GM12891 (cell line): ENCODE data around the gene SNPH.
A peak's percentile ranks its signal among the peaks of the same experiment; 100 is the strongest.

ENCODE experiments used
- PAX5 ChIP-seq: IDR thresholded peaks from 2 replicates; pipeline ENCODE4 v1.6.1; 2011; ENCODE audit warnings: low read length, moderate library complexity, mild to moderate bottlenecking; ENCODE audit not compliant: insufficient read depth, severe bottlenecking
- POLR2A ChIP-seq: IDR thresholded peaks from 2 replicates; pipeline ENCODE4 v1.6.1; 2011; ENCODE audit warnings: low read depth, low read length, control low read depth
- POLR2AphosphoS5 ChIP-seq: IDR thresholded peaks from 2 replicates; pipeline ENCODE4 v1.6.1; 2011; ENCODE audit warnings: low read depth, low read length, control low read depth
- POU2F2 ChIP-seq: IDR thresholded peaks from 2 replicates; pipeline ENCODE4 v1.6.1; 2011; ENCODE audit warnings: low read depth, mild to moderate bottlenecking, control low read depth, low read length, moderate library complexity
- SPI1 ChIP-seq: IDR thresholded peaks from 2 replicates; pipeline ENCODE4 v1.6.1; 2011; ENCODE audit warnings: low read depth, low read length, control low read depth
- TAF1 ChIP-seq: IDR thresholded peaks from 2 replicates; pipeline ENCODE4 v1.6.1; 2011; ENCODE audit warnings: low read depth, low read length, control low read depth

DNA sequence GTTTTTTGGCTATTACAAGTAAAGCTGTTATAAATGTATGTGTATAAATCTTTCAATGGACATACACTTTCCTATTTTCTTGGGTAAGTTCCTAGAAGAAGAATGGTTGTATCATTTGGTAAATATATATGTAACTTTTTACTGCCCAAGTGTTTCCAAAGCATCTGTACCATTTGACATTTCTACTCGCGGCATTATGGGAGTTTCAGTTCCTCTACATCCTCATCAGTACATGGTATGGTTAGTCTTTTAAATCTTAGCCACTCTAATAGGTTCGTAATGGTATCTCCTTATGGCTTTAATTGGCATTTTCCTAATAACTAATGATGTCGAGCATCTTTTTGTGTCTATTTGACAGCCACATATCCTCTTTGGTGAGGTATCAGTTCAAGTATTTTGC is 12.9 kb downstream of the SNPH start:
- TF ChIP-seq POLR2AphosphoS5 (no peak), POLR2A (no peak), SPI1 (peak; percentile 87), TAF1 (no peak), PAX5 (no peak), POU2F2 (no peak)
